Upper lobe of left lung (tissue), 6 donors: ENCODE results near the gene XXYLT1. TPM values are rescaled to one million over a fixed set of nuclear protein-coding genes. Genes with fewer than 3 reads are reported as not detected.

Experiments
- ATAC-seq, 2 donors: fragments of 200-7000 bp; cut with Tn5 transposase; one replicate each; pipeline ENCODE4 v1.9.1; 2022; ENCODE audit warnings: mild to moderate bottlenecking in 2 of 2, moderate library complexity in 2 of 2; ENCODE audit not compliant: low FRiP score in 2 of 2
- DNase-seq, 2 donors: peaks; one replicate each; pipeline ENCODE4 v3.0.0-alpha.2; 2019 to 2020
- H3K27ac ChIP-seq, 4 donors: fragments of 200-600 bp; sonication (generic); one replicate each; pipeline ENCODE4 v1.5.1; 2016 to 2019
- H3K27me3 ChIP-seq, 4 donors: fragments of 200-600 bp; sonication (generic); one replicate each; pipeline ENCODE4 v1.5.1; 2017 to 2019
- H3K36me3 ChIP-seq, 4 donors: fragments of 200-600 bp; sonication (generic); one replicate each; pipeline ENCODE4 v1.5.1; 2016 to 2019
- H3K4me1 ChIP-seq, 4 donors: fragments of 200-600 bp; sonication (generic); one replicate each; pipeline ENCODE4 v1.5.1; 2018 to 2019
- H3K4me3 ChIP-seq, 4 donors: fragments of 200-600 bp; sonication (generic); one replicate each; pipeline ENCODE4 v1.5.1; 2017 to 2019; ENCODE audit warnings: mild to moderate bottlenecking in 2 of 4, moderate library complexity in 1 of 4
- H3K9me3 ChIP-seq, 4 donors: fragments of 200-600 bp; sonication (generic); one replicate each; pipeline ENCODE4 v1.5.1; 2018 to 2019
- CTCF ChIP-seq, 6 experiments: fragments of 450-650 bp in 4 of 6; fragments of 200-600 bp in 2 of 6; sonication (generic) in 2 of 6; IDR thresholded peaks; one replicate each; pipeline ENCODE4 v1.5.1; 2016 to 2019; ENCODE audit warnings: antibody characterized with exemption in 6 of 6
- EP300 ChIP-seq, 4 donors: sonication (generic); formaldehyde crosslinking; IDR thresholded peaks; one replicate each; pipeline ENCODE4 v1.5.1; 2017; ENCODE audit warnings: antibody characterized with exemption in 4 of 4, control low read depth in 2 of 4
- POLR2A ChIP-seq, 4 donors: fragments of 450-650 bp; IDR thresholded peaks; one replicate each; pipeline ENCODE4 v1.5.1; 2016 to 2017; ENCODE audit warnings: antibody characterized with exemption in 4 of 4, mild to moderate bottlenecking in 2 of 4
- POLR2AphosphoS5 ChIP-seq, 2 donors: sonication (generic); formaldehyde crosslinking; IDR thresholded peaks; one replicate each; pipeline ENCODE4 v1.5.1; 2017; ENCODE audit warnings: antibody characterized with exemption in 2 of 2
- WGBS, 2 donors: methylation state at CpG; one replicate each; pipeline ENCODE4 v1.1.5; 2017 to 2018; 5-methylcytosine and 5-hydroxymethylcytosine counted together
- total RNA-seq, 6 donors: library from RNA; depleted of rRNA in 4 of 6; stranded (reverse); fragments of >200 nt in 4 of 6; gene quantifications; one replicate each; pipeline versions ENCODE4 v1.1.0 to v1.2.1, GENCODE V29; 2016 to 2021
- donor health status: DM: no; HTN: no; CAD: no; lungs with moderate emphysema.
- donor health status: DM: no; HTN: yes; CAD: no; lungs with severe emphysema.

Gene XXYLT1
- total RNA-seq, 6 donors from 2014 or later = 6.3 to 9.6 (median 8.6) TPM

- Histone ChIP-seq H3K4me3 (no peak overlapping the region), H3K27me3 (no peaks in the 10 kb centered on the region), H3K27ac (peak overlapping the region; percentile 42 to 65 (median 51)), H3K4me1 (peaks cover 29 to 33% (median 32%) of the 10 kb centered on the region in 4 donors), H3K36me3 (no peaks in the 10 kb centered on the region), H3K9me3 (no peaks in the 10 kb centered on the region)
- peak in 1 of 2 donors; percentile 16 for ATAC-seq
- TF ChIP-seq POLR2A (IDR thresholded peaks at IDR 0.05) = no peak
- TF ChIP-seq EP300 (IDR thresholded peaks at IDR 0.05) = no peak
- no peak for TF ChIP-seq POLR2AphosphoS5 (IDR thresholded peaks at IDR 0.05)
- TF ChIP-seq CTCF (IDR thresholded peaks at IDR 0.05) = no peak
- 32 to 38% methylated on average over 10 to 13 of the region's 13 CpGs for WGBS, 2 donors
- no peak for DNase-seq
These were observed 66.4 kb downstream of the XXYLT1 start for GRCh38 chr3:195204360-195205163.

- Histone ChIP-seq H3K4me1 (peaks cover 21 to 28% (median 25%) of the 10 kb centered on the region in 4 donors), H3K36me3 (no peaks in the 10 kb centered on the region), H3K27me3 (no peaks in the 10 kb centered on the region), H3K4me3 (no peak overlapping the region), H3K27ac (peak overlapping the region; percentile 24 to 65 (median 51)), H3K9me3 (no peaks in the 10 kb centered on the region)
- 71 to 76% methylated on average over 6 of the region's 6 CpGs for WGBS, 2 donors
- ATAC-seq = no peak
- peak in 1 of 2 donors; percentile 33 for DNase-seq
- peak in 1 of 2 donors; percentile 50 for TF ChIP-seq POLR2AphosphoS5 (IDR thresholded peaks at IDR 0.05)
- TF ChIP-seq POLR2A (IDR thresholded peaks at IDR 0.05) = no peak
These were observed 67.4 kb downstream of the XXYLT1 start for GRCh38 chr3:195203606-195204005.

- H3K36me3 ChIP-seq = no peaks in the 10 kb centered on the region
- H3K4me1 ChIP-seq = peaks cover 21 to 37% (median 27%) of the 10 kb centered on the region in 4 donors
- H3K27ac ChIP-seq = no peak overlapping the region
- WGBS, 2 donors = 88 to 90% methylated on average over 3 of the region's 3 CpGs
- H3K9me3 ChIP-seq = no peaks in the 10 kb centered on the region
- TF ChIP-seq POLR2A (IDR thresholded peaks at IDR 0.05) = no peak
- DNase-seq (no peak), ATAC-seq (no peak)
- no peaks in the 10 kb centered on the region for H3K27me3 ChIP-seq
- no peak overlapping the region for H3K4me3 ChIP-seq
These were observed 69.7 kb downstream of the XXYLT1 start for GRCh38 chr3:195201295-195201694.

- Histone ChIP-seq H3K9me3 (no peaks in the 10 kb centered on the region), H3K27me3 (no peaks in the 10 kb centered on the region), H3K4me1 (peaks cover 16 to 42% (median 34%) of the 10 kb centered on the region in 4 donors), H3K36me3 (no peaks in the 10 kb centered on the region), H3K27ac (no peak overlapping the region), H3K4me3 (no peak overlapping the region)
- ATAC-seq (no peak), DNase-seq (peak in 1 of 2 donors; percentile 13)
- WGBS, 2 donors = 96 to 97% methylated on average over 14 of the region's 14 CpGs
- no peak for TF ChIP-seq CTCF (IDR thresholded peaks at IDR 0.05)
- no peak for TF ChIP-seq POLR2A (IDR thresholded peaks at IDR 0.05)
- no peak for TF ChIP-seq POLR2AphosphoS5 (IDR thresholded peaks at IDR 0.05)
- TF ChIP-seq EP300 (IDR thresholded peaks at IDR 0.05) = no peak
These were observed 70.7 kb downstream of the XXYLT1 start for GRCh38 chr3:195200010-195200822.

GRCh38 chr3:195198426-195199346 lies 72.3 kb downstream of the XXYLT1 start:
- DNase-seq (peak in 1 of 2 donors; percentile 10), ATAC-seq (no peak)
- no peaks in the 10 kb centered on the region for H3K9me3 ChIP-seq
- TF ChIP-seq EP300 (IDR thresholded peaks at IDR 0.05) (no peak), POLR2AphosphoS5 (IDR thresholded peaks at IDR 0.05) (no peak), CTCF (IDR thresholded peaks at IDR 0.05) (no peak), POLR2A (IDR thresholded peaks at IDR 0.05) (no peak)
- no peaks in the 10 kb centered on the region for H3K27me3 ChIP-seq
- 77 to 81% methylated on average over 19 of the region's 19 CpGs for WGBS, 2 donors
- peaks cover under 1 to 28% (median 22%) of the 10 kb centered on the region in 4 donors for H3K4me1 ChIP-seq
- no peak overlapping the region for H3K4me3 ChIP-seq
- H3K27ac ChIP-seq = no peak overlapping the region
- no peaks in the 10 kb centered on the region for H3K36me3 ChIP-seq
